ENCODE measurements around the gene COL6A5. TPM values are rescaled to one million over a fixed set of nuclear protein-coding genes. Genes with fewer than 3 reads are reported as not detected.

The COL6A5 gene
- total and polyA plus RNA-seq, 2 donors (not counting 3 experiments of a cell fraction or from before 2014, with no cell fraction given) = not detected

GRCh38 chr3:130509008-130509407, 163.5 kb downstream of the COL6A5 start:
- Histone ChIP-seq H3K4me3 (replicated peaks in 1 of 3; ENCODE audit: insufficient read depth in 1 of 3, low read depth in 1 of 3, low read length in 3 of 3) (no peak overlapping the region), H3K9ac (replicated peaks; ENCODE audit: extremely low read depth, insufficient read depth, low read length) (no peak overlapping the region), H3K36me3 (ENCODE audit: control insufficient read depth in 2 of 2, extremely low read depth in 1 of 2, insufficient read depth in 2 of 2, low read length in 2 of 2) (no peaks in the 10 kb centered on the region), H3K4me1 (ENCODE audit: control insufficient read depth, extremely low read depth, insufficient read depth, low read length) (no peaks in the 10 kb centered on the region), H3K4me2 (ENCODE audit: insufficient read depth, low read length) (no peak overlapping the region), H3K79me2 (ENCODE audit: control insufficient read depth, insufficient read depth, low read length) (no peaks in the 10 kb centered on the region), H3K9me1 (replicated peaks; ENCODE audit: control insufficient read depth, extremely low read depth, insufficient read depth, low read length) (no peaks in the 10 kb centered on the region), H3K9me3 (replicated peaks; ENCODE audit: control insufficient read depth, insufficient read depth, low read length) (no peaks in the 10 kb centered on the region), H4K20me1 (replicated peaks; ENCODE audit: control insufficient read depth, extremely low read depth, insufficient read depth, low read length) (no peaks in the 10 kb centered on the region), H3K27me3 (ENCODE audit: control insufficient read depth in 2 of 2, insufficient read depth in 2 of 2, low read length in 2 of 2) (no peaks in the 10 kb centered on the region), H2AFZ (ENCODE audit: low read depth, low read length) (no peak overlapping the region), H3K27ac (ENCODE audit: insufficient read depth, low read depth, low read length) (no peak overlapping the region)
- ChIA-PET CTCF (no interaction called here), POLR2A (no interaction called here)
- no TSS peak for BruUV-seq (replicated peaks)
- TF ChIP-seq MYC (IDR thresholded peaks at IDR 0.05; ENCODE audit: low read depth, low read length) = no peak
- no peak for TF ChIP-seq EZH2 (IDR thresholded peaks at IDR 0.05; ENCODE audit: borderline replicate concordance, low read depth, low read length, severe bottlenecking)
- TF ChIP-seq MAX (IDR thresholded peaks at IDR 0.05; ENCODE audit: insufficient read depth, insufficient read length) = no peak
- dilution Hi-C loops (cut with MboI; ENCODE audit: extremely low pct_ligation_motif_present, low sequenced_read_pairs) (no loop called here), intact Hi-C loops (cut with micrococcal nuclease) (no loop called here)
- FAIRE-seq = no peak
- no peak for DNase-seq (ENCODE audit: low read depth, low spot score)

- no TSS peak for BruUV-seq (replicated peaks)
- ChIA-PET POLR2A (no interaction called here), CTCF (no interaction called here)
- Histone ChIP-seq H3K4me2 (ENCODE audit: insufficient read depth, low read length) (no peak overlapping the region), H4K20me1 (replicated peaks; ENCODE audit: control insufficient read depth, extremely low read depth, insufficient read depth, low read length) (no peaks in the 10 kb centered on the region), H3K27ac (ENCODE audit: insufficient read depth, low read depth, low read length) (no peak overlapping the region), H3K36me3 (ENCODE audit: control insufficient read depth in 2 of 2, extremely low read depth in 1 of 2, insufficient read depth in 2 of 2, low read length in 2 of 2) (no peaks in the 10 kb centered on the region), H3K4me3 (replicated peaks in 1 of 3; ENCODE audit: insufficient read depth in 1 of 3, low read depth in 1 of 3, low read length in 3 of 3) (no peak overlapping the region), H3K9me1 (replicated peaks; ENCODE audit: control insufficient read depth, extremely low read depth, insufficient read depth, low read length) (no peaks in the 10 kb centered on the region), H3K9me3 (replicated peaks; ENCODE audit: control insufficient read depth, insufficient read depth, low read length) (no peaks in the 10 kb centered on the region), H3K27me3 (ENCODE audit: control insufficient read depth in 2 of 2, insufficient read depth in 2 of 2, low read length in 2 of 2) (peaks cover 13 to 18% of the 10 kb centered on the region in 2 experiments), H2AFZ (ENCODE audit: low read depth, low read length) (no peak overlapping the region), H3K79me2 (ENCODE audit: control insufficient read depth, insufficient read depth, low read length) (no peaks in the 10 kb centered on the region), H3K9ac (replicated peaks; ENCODE audit: extremely low read depth, insufficient read depth, low read length) (no peak overlapping the region), H3K4me1 (ENCODE audit: control insufficient read depth, extremely low read depth, insufficient read depth, low read length) (no peaks in the 10 kb centered on the region)
- intact Hi-C loops (cut with micrococcal nuclease) (no loop called here), dilution Hi-C loops (cut with MboI; ENCODE audit: extremely low pct_ligation_motif_present, low sequenced_read_pairs) (no loop called here)
- DNase-seq (ENCODE audit: low read depth, low spot score) = no peak
- FAIRE-seq = no peak
- TF ChIP-seq POLR2AphosphoS5 (IDR thresholded peaks at IDR 0.05; ENCODE audit: insufficient read depth, low read depth, low read length) (no peak), GATA2 (IDR thresholded peaks at IDR 0.05; ENCODE audit: insufficient read depth, insufficient read length, low read depth, low read length) (no peak), FOS (IDR thresholded peaks at IDR 0.05; ENCODE audit: borderline replicate concordance, insufficient read depth, low read length) (no peak), CTCF (IDR thresholded peaks at IDR 0.05; ENCODE audit: extremely low read depth in 1 of 2, insufficient read depth in 1 of 2, low read depth in 1 of 2, low read length in 2 of 2) (no peak), MYC (IDR thresholded peaks at IDR 0.05; ENCODE audit: low read depth, low read length) (no peak), POLR2A (IDR thresholded peaks at IDR 0.05; ENCODE audit: low read depth, low read length) (no peak), EZH2 (IDR thresholded peaks at IDR 0.05; ENCODE audit: borderline replicate concordance, low read depth, low read length, severe bottlenecking) (no peak), MAX (IDR thresholded peaks at IDR 0.05; ENCODE audit: insufficient read depth, insufficient read length) (no peak), JUN (IDR thresholded peaks at IDR 0.05; ENCODE audit: borderline replicate concordance, insufficient read depth, insufficient read length, low read depth) (no peak)
Measured at GRCh38 chr3:130514681-130515080, 169.2 kb downstream of the COL6A5 start.

Data from endothelial cell of umbilical vein (primary cell).